ES-I3 (cell line): ENCODE measurements around the gene SIRPA.
A peak's percentile ranks its signal among the peaks of the same experiment; 100 is the strongest.

Experiments
- H3K36me3 ChIP-seq: 2 replicates; pipeline ENCODE4 v1.6.1; 2013; ENCODE audit warnings: mild to moderate bottlenecking, low read length, control low read depth, moderate library complexity; ENCODE audit not compliant: insufficient read depth
- H3K4me1 ChIP-seq: 2 replicates; pipeline ENCODE4 v1.6.1; 2013; ENCODE audit warnings: mild to moderate bottlenecking, control low read depth, low read length; ENCODE audit not compliant: insufficient read depth
- H3K9ac ChIP-seq: 2 replicates; pipeline ENCODE4 v1.6.1; 2013; ENCODE audit warnings: low read depth, mild to moderate bottlenecking, low read length, moderate library complexity
- H3K9me3 ChIP-seq: 2 replicates; pipeline ENCODE4 v1.6.1; 2013; ENCODE audit warnings: mild to moderate bottlenecking, low read length, moderate library complexity; ENCODE audit not compliant: control insufficient read depth, insufficient read depth

Gene SIRPA

DNA sequence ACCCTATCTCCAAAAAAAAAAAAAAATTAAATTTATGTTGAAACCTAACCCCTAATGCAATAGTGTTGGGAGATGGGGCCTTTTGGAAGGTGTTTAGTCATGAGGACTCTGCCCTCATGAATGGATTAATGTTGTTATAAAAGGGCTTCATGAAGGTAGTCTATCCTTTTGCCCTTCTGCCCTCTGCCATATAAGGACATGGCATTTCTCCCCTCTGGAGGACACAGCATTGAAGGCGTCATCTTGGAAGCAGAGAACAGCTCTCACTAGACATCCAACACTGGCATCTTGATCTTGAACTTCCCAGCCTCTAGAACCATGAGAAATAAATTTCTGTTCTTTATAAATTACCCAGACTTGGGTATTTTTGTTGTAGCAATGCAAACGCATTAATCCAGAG, 63.2 kb downstream of the SIRPA start:
- H3K36me3 ChIP-seq = no peaks in the 10 kb centered on the region
- no peaks in the 10 kb centered on the region; the same call in 1 of the 2 replicates for H3K9me3 ChIP-seq
- H3K4me1 ChIP-seq = peaks cover 10% of the 10 kb centered on the region
- no peak overlapping the region for H3K9ac ChIP-seq

- H3K9me3 ChIP-seq = no peaks in the 10 kb centered on the region; the same call in 1 of the 2 replicates
- H3K9ac ChIP-seq = no peak overlapping the region
- peaks cover 13% of the 10 kb centered on the region for H3K4me1 ChIP-seq
- no peaks in the 10 kb centered on the region for H3K36me3 ChIP-seq
Measured at GRCh38 chr20:1959156-1959555, 63.9 kb downstream of the SIRPA start.

DNA sequence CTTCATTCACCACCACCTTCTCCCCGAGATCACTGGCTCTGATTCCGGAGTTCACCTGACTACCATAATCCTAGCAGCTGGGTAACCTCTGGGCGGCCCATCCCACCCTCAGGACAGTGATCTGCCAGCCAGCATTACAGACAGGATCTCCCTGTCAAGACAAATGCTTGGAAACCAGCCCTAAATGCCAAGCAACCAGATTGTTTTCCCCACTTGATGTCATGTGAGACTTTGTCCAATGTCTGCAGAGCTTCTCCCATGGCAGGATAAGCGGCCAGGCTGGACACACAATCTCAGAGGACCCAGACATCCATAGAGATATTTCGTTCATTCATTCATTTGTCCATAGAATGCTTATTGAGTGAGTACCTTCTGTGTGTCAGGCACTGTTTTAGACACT, 66.2 kb downstream of the SIRPA start:
- Histone ChIP-seq H3K9me3 (no peaks in the 10 kb centered on the region; the same call in 1 of the 2 replicates), H3K9ac (no peak overlapping the region), H3K36me3 (no peaks in the 10 kb centered on the region), H3K4me1 (peaks cover 17% of the 10 kb centered on the region)

- H3K4me1 ChIP-seq = peaks cover 17% of the 10 kb centered on the region
- H3K9ac ChIP-seq = no peak overlapping the region
- no peaks in the 10 kb centered on the region for H3K36me3 ChIP-seq
- H3K9me3 ChIP-seq = no peaks in the 10 kb centered on the region
Measured at GRCh38 chr20:1964061-1964460, 68.9 kb downstream of the SIRPA start.

GRCh38 chr20:1964659-1965405, 69.6 kb downstream of the SIRPA start:
- Histone ChIP-seq H3K9ac (peak overlapping the region; percentile 43; the same call in 1 of the 2 replicates), H3K9me3 (no peaks in the 10 kb centered on the region), H3K36me3 (no peaks in the 10 kb centered on the region), H3K4me1 (peaks cover 17% of the 10 kb centered on the region)

DNA sequence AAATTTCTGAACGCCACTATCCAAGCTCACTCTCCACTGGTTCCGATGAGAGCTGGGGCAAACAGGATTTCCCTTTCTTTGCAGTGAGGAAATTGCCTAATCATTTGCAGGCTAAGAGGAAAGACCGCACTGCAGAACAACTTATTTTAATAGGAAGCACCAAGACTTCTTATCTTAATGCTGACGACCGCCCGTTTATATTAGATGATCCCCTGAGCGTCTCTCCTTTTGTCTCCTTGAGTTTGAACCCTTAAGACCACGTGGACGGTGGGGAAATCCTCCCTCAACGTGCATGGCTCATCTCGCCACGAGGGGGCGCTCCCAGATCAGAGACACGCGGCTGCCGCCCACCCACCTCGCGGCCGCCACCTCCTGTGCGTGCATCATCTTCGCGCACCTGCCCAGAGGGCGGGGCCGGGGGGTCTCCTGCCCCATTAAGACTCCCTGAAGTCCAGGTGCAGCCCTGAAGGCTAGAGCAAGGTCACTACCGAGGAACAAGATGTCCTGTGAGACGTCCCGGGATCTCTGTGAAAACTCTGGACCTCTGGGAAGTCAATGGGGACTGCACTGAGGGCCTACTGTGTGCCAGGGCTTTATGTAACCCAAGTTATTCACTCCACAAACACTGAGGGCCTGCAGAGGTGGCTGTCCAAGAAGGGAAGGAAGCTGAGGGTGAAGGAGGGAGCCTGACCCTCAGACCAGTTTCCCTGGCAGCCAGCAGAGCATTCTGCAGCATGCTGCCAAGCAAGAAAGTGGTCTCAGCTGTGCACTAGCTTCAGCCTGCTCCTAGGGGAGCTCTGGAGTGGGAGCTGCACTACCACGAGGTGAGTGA, 70.5 kb downstream of the SIRPA start:
- no peaks in the 10 kb centered on the region for H3K9me3 ChIP-seq
- peak overlapping the region; percentile 43; the same call in 1 of the 2 replicates for H3K9ac ChIP-seq
- no peaks in the 10 kb centered on the region for H3K36me3 ChIP-seq
- H3K4me1 ChIP-seq = peaks cover 17% of the 10 kb centered on the region

DNA sequence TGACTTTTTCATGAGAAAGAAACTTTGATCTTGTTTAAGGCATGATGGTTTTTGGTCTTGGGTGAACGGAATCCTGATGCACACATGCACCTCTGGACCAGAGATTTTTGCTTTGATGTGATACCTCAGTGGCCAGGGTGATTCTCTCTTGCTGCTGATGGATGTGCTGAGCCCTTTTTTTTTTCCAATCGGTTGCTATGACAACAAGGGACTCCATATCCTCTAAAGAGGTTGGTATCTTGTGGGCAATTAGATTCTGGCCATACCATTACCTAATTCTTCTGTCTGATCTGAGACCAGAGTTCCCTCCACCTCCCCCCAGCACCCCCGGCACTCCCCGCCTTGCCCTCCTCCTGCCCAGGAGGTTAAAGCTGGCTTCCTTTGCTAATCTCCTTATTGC, 73.8 kb downstream of the SIRPA start:
- Histone ChIP-seq H3K9me3 (no peaks in the 10 kb centered on the region), H3K36me3 (no peaks in the 10 kb centered on the region), H3K9ac (no peak overlapping the region), H3K4me1 (peaks cover 13% of the 10 kb centered on the region)

GRCh38 chr20:1971893-1972586, 76.8 kb downstream of the SIRPA start:
- Histone ChIP-seq H3K9ac (no peak overlapping the region), H3K9me3 (no peaks in the 10 kb centered on the region), H3K4me1 (no peaks in the 10 kb centered on the region; the same call in 1 of the 2 replicates), H3K36me3 (no peaks in the 10 kb centered on the region)

- H3K4me1 ChIP-seq = no peaks in the 10 kb centered on the region; the same call in 1 of the 2 replicates
- H3K36me3 ChIP-seq = no peaks in the 10 kb centered on the region
- no peak overlapping the region for H3K9ac ChIP-seq
- H3K9me3 ChIP-seq = no peaks in the 10 kb centered on the region
Measured at GRCh38 chr20:1973601-1974440, 78.6 kb downstream of the SIRPA start.

DNA sequence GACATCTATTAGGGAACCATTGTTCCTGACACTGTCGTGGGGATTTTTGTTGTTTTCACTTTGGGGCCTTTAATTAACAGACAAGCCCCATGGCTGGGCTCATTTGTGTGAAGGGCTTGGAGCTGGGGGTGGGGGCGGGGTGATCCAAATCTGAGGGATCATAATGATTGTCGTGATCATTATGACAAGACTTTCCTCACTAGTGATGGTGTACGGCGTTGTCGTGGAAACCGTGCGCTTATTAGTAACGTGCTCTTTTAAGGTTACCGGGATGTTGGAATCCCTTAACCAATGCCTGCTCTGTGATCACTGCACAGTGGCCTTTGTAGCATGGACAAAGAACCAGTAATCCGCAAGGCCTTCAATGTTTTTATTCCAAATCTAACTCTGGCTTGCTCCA, 80.1 kb downstream of the SIRPA start:
- H3K9ac ChIP-seq = no peak overlapping the region
- H3K4me1 ChIP-seq = no peaks in the 10 kb centered on the region; the same call in 1 of the 2 replicates
- H3K9me3 ChIP-seq = no peaks in the 10 kb centered on the region
- no peaks in the 10 kb centered on the region for H3K36me3 ChIP-seq

- Histone ChIP-seq H3K36me3 (no peaks in the 10 kb centered on the region), H3K9me3 (no peaks in the 10 kb centered on the region), H3K9ac (no peak overlapping the region)
Measured at GRCh38 chr20:1979106-1979778, 84.0 kb downstream of the SIRPA start.

GRCh38 chr20:1982686-1983085, 87.5 kb downstream of the SIRPA start:
- H3K4me1 ChIP-seq = no peaks in the 10 kb centered on the region
- no peaks in the 10 kb centered on the region for H3K9me3 ChIP-seq
- H3K36me3 ChIP-seq = no peaks in the 10 kb centered on the region
- H3K9ac ChIP-seq = no peak overlapping the region

More at GRCh38 chr20:1979106-1979778, 84.0 kb downstream of the SIRPA start:
- H3K4me1 ChIP-seq = no peaks in the 10 kb centered on the region

- no peak overlapping the region for H3K9ac ChIP-seq
- no peaks in the 10 kb centered on the region for H3K4me1 ChIP-seq
- H3K9me3 ChIP-seq = no peaks in the 10 kb centered on the region
- no peaks in the 10 kb centered on the region for H3K36me3 ChIP-seq
Measured at GRCh38 chr20:1983301-1983700, 88.1 kb downstream of the SIRPA start.
